Subcutaneous adipose tissue (tissue), 4 donors: Measurements from ENCODE around the gene FAM186B. TPM values are rescaled to one million over a fixed set of nuclear protein-coding genes. Genes with fewer than 3 reads are reported as not detected.

ENCODE experiments used
- CTCF ChIP-seq: fragments of 450-650 bp; IDR thresholded peaks from one replicate; pipeline ENCODE4 v1.5.1; 2016; ENCODE audit warnings: low read depth, mild to moderate bottlenecking, control low read depth, antibody characterized with exemption, moderate library complexity
- total RNA-seq, 4 donors: library from RNA; depleted of rRNA; stranded (reverse); fragments of >200 nt; gene quantifications; one replicate each; pipeline ENCODE4 v1.1.0, GENCODE V29; 2016

FAM186B gene
- total RNA-seq, 4 donors from 2014 or later, result 0.17 to 0.66 (median 0.53) TPM

GRCh38 chr12:49618576-49618975 is 13.1 kb upstream of the FAM186B start:
- TF ChIP-seq CTCF, result no peak

GRCh38 chr12:49616533-49617219 is 11.2 kb upstream of the FAM186B start:
- TF ChIP-seq CTCF, result no peak

GRCh38 chr12:49615725-49616124 is 10.3 kb upstream of the FAM186B start:
- no peak for TF ChIP-seq CTCF

GRCh38 chr12:49612210-49612609 is 6.8 kb upstream of the FAM186B start:
- TF ChIP-seq CTCF, result no peak

GRCh38 chr12:49609875-49610154 is 4.4 kb upstream of the FAM186B start:
- no peak for TF ChIP-seq CTCF

- no peak for TF ChIP-seq CTCF
Measured at GRCh38 chr12:49609059-49609874, 3.8 kb upstream of the FAM186B start.

- TF ChIP-seq CTCF, result no peak
Measured at GRCh38 chr12:49604856-49605255, 583 bp downstream of the FAM186B start.
